Measurements from ENCODE around the gene TMEM59L.

The TMEM59L gene

DNA sequence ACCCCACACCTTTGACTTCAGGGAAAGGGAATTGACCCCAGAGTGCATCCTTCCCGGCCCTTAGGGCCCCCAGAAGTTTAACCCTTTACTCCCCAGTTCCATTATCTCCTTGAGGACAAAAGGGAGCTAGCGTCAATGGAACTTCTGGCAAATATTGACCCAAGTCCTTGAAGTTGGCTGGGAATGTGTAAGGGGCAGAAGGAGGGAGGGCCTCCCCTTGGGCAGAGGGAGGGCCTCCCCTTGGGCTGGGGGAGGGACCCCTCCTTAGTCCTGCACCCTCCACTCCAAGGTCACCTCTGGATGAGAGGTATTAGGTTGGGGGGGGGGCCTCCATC lies 3.0 kb upstream of the TMEM59L start:
- no peak for DNase-seq

DNA sequence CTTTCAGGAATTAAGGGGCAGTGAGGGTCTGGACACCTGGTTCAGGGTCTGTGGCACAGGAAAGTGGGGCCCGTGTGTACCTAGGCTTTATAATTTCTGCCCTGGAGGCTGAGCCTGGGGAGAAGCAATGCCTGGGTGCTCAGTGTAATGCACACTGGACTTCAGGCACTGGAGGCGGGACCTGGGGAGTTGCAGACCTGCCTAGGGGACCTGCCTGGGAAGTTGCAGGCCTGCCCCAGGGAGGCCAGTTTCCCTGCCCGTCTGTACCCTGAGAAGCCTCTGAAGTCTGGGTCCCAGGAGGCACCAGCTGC lies 2.5 kb upstream of the TMEM59L start:
- no peak for DNase-seq

DNA sequence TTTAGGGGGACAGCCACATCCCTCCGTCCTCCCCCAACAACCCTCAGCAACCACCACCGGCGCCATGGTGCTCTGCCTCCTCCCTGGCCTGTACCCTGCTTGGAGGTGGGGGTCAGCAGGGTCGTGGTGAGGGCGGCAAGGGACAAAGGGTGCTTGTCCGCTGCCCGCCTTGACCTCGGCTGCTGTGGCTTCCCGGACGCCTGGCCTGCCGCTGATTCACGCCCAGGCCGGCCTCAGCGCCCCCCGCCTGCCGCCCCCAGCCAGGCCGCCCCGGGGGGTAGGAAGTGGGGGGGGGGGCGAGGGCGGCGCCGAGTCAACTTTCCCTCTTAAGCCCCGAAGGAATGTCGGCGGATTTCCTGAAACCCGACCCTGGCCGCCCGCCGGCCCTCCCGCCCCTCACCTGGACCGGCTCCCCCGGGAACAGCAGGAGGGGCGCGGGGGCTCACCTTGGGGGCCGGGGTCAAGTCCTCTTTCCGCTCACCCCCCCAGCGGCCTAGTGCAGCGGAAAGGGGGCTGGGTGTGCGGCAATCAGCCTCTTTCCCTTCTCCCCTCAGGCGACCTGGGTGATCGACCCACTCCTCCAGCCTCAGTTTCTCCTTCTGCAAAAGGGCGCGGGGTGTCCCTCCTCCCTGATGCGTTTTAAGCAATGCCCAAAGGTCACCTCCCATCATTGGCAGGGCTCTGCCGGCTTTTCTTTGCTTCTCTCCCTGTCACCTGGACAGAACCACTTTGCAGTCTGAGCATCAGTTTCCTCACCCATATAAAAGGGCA lies 1.9 kb upstream of the TMEM59L start:
- DNase-seq, result no peak

GRCh38 chr19:18611327-18612050 lies 1.2 kb upstream of the TMEM59L start:
- DNase-seq, result no peak

- no peak for DNase-seq
These were observed 459 bp upstream of the TMEM59L start for GRCh38 chr19:18612051-18612771.

DNA sequence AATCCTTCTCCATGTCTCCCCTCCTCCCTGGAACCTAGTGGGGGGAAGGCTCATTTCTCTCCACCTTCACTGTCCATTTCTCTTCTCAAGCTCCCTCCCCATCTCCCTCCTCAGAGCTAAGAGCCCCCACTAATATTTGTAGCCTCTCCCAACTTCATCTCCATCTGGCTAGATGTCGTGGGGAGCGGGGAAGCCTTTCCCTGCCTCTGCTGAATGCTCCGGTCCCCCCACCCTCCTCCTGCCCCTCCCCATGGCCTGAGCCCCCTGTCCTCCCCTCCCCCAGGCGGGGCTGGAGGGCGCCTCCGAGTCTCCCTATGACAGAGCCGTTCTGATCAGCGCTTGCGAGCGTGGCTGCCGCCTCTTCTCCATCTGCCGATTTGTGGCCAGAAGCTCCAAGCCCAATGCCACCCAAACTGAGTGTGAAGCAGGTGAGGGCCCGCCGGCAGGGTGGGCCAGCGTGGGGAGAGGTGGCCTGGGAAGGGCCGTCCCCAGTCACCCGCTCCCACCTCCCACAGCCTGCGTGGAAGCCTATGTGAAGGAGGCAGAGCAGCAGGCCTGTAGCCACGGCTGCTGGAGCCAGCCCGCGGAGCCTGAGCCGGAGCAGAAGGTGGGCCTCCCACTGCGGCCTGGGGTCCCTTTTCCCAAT lies 1.0 kb downstream of the TMEM59L start:
- DNase-seq, result no peak

DNA sequence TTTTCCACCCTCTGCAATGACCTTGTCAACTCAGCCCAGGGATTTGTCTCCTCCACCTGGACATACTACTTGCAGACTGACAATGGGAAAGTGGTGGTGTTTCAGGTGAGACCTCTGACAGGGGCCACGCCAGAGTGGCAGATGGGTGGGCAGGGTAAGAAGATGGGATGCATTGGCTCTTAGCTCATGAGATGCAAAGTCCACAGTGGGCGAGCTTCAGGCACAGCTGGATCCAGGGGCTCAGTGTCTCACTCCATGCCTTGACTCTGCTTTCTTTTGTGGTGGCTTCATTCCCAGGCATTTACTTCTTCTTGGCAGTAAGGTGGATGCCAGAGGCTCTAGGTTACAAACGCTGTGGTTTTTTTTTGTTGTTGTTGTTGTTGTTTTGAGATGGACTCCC lies 3.4 kb downstream of the TMEM59L start:
- DNase-seq, result no peak

DNA sequence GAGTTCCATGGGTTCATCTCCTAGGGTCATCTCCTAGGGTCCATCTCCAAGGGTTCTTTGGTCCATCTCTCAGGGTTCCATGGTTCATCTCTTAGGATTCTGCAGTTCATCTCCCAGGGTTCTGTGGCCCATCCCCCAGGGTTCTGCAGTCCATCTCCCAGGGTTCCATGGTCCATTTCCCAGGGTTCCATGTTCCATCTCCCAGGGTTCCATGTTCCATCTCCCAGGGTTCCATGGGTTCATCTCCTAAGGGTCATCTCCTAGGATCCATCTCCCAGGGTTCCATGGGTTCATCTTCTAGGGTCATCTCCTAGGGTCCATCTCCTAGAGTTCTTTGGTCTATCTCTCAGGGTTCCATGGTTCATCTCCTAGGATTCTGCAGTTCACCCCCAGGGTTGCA lies 4.9 kb downstream of the TMEM59L start:
- no peak for DNase-seq

DNA sequence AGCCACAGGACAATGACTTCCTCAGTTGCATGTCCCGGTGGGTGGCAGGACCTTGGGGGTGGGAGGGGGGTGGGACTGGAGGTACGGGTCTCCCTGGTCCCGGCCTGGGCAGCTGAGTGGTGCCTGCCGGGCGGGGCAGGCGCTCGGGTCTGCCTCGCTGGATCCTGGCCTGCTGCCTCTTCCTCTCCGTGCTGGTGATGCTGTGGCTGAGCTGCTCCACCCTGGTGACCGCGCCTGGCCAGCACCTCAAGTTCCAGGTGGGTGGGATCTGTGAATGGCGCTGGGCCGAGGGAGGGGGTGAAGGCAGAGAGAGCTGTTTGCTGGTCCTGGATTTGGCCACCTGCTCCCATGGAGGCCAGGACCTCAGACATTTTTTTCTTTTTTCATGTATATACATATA lies 5.6 kb downstream of the TMEM59L start:
- no peak for DNase-seq

DNA sequence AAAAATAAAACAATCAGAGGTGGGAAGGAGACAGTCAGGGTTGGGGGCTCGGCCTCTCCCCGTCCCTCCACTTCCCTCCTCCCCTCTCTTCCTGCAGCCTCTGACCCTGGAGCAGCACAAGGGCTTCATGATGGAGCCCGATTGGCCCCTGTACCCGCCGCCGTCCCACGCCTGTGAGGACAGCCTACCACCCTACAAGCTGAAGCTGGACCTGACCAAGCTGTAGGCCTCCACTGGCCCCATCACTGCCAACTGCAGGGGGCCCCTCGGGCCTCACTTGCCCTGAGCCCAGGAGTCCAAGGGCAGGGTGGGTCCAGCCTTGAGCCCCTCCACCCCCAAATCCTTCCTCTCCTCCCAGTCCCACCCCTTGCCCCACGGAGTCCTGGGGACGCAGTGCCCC lies 7.6 kb downstream of the TMEM59L start:
- DNase-seq, result no peak

- no peak for DNase-seq
These were observed 8.2 kb downstream of the TMEM59L start for GRCh38 chr19:18620902-18621301.

DNA sequence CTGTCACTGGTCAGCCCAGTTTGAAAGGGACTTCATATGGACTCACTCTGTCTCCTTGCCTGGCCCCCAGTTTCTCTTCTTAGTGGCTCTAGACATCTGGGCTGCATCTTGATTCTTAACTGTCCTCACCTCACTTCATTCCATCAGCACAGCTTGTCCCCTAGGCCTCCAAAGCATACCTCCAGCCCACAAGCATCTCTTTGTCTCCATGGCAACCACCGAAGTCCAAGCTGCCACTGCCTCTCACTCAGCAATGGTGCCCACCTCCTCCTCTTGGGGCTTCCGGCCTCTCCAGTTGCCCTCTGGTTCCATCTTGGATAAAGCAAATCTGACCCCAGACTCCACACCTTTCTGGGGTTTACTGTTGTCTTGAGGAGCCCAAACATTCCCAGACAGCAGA lies 14.2 kb downstream of the TMEM59L start:
- no peak for DNase-seq

DNA sequence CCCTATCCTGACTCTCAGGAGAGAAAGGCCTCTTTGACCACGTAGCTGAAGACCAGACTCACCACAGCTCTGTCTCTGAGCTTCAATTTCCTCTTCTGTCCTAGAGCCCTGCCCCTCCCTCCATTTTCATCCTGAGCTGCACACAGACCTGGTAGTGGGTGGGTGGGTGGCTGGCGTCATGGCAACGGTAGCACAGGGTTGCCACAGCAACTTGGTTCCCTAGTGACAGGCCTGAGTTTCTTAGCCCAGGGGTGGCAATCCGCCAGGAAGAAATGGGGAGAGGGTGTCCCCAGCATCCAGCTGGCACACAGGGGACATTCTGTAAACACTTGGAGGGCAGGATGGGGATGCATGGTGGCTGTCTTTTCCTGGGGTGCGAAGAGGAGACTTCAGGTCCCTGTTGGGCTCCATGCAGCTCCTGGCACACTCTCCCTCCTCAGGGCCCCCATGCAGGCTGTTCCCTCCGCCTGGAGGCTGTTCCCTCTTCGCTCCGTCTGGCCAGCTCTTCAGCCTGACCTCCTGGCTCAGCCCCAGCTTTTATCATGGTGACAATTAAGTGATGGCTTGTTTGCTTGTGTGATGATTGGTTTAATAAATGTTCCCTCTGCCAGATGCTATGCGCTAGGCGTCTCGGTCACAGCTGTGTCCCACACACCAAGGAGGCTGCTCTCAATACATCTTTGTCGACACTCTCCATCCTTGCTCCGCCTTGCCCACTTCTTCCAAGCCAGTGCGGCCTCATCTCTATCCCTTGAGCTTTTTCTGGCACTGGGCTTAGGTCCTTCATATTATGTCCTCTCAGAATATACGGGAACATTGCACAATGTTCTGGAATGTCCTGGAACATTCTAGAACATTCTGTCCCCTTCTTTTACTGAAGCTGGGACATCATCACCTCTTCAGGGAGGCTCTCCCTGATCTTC lies 16.8 kb downstream of the TMEM59L start:
- no peak for DNase-seq

DNA sequence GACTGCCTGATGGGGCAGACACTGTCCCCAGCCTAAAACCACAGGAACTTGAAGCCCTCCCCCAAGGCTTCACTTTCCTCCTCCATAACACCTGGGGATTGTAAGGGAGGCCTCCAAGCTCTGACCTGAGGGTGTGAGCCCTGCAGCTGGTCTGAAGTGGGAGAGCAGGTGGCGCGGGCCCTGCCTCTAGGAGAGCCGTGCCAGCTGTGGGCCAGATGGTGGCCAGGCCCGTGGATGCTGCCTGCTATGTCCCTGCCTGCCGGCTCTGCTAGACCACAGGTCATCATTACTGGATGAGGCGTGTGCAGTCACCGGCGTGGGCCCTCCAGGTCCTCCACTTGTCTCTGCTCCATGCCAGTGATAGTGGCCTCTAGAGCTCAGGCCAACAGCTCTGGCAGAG lies 20.7 kb downstream of the TMEM59L start:
- peak; percentile 43 for DNase-seq

GRCh38 chr19:18634612-18635297 lies 22.1 kb downstream of the TMEM59L start:
- DNase-seq, result no peak

DNA sequence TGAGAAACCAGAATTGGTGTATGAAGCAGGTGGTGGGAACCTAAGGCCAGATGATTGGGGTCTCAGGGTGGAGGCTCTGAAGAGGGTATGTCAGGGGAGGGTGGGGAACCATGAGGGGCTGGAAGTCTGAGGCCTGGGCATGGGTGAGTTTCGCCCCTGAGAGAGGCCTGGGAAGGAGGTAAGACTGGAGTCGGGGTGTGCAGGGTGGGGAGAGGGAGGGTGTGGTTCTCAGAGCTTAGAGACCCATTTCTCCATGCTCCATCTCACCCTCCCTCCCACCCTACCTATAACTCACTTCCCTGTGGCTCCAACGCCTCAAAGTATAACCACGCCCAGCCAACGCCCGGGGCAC lies 23.1 kb downstream of the TMEM59L start:
- DNase-seq, result no peak

GRCh38 chr19:18636183-18636968 lies 23.7 kb downstream of the TMEM59L start:
- DNase-seq, result peak; percentile 96

- DNase-seq, result no peak
These were observed 24.4 kb downstream of the TMEM59L start, which contains the start of gene KLHL26 for GRCh38 chr19:18636969-18637629. KLHL26 (plus strand) TSS chr19:18637028; CDS start chr19:18637055, 27 bp downstream.

- no peak for DNase-seq
These were observed 25.3 kb downstream of the TMEM59L start for GRCh38 chr19:18637673-18638630.
